ENCODE data around the gene MGAT4B. TPM values are rescaled to one million over a fixed set of nuclear protein-coding genes. Genes with fewer than 3 reads are reported as not detected.
A peak's percentile ranks its signal among the peaks of the same experiment; 100 is the strongest.

The MGAT4B gene
- polyA plus RNA-seq, 12 donors = 61.1 to 79.4 (median 67.0) TPM; not detected in 1

- no peak for DNase-seq
Observed at GRCh38 chr5:179829732-179830435, 23.2 kb upstream of the MGAT4B start.

- no peak for DNase-seq
Observed at GRCh38 chr5:179828756-179829421, 22.2 kb upstream of the MGAT4B start.

GRCh38 chr5:179827680-179828079 is 21.0 kb upstream of the MGAT4B start:
- DNase-seq = no peak

DNA sequence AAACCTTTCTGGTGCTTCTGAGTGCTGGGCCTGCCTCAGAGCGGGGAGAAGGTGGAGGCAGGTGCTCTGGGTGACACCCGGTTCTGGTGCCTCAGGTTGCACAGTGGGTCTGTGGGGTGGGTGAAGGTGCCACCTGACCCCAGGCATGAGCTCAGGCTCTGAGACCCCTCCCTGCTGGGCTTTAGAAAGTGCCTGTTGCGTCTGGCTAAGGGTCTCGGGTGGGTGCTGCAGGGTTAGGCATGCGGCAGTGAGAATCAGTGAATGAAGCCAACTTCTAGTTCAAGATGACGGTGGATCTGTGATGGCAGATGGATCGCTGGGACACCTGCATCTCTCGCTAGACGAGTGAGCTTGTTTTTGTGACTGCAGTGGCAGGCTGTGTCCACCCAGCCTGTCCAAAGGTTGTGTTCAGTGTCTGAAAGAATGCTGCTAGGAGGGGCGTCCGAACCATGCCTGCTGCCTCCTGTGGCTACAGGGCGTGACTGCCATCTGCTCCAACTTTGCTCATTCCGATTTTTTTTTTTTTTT is 19.1 kb upstream of the MGAT4B start:
- no peak for DNase-seq

DNA sequence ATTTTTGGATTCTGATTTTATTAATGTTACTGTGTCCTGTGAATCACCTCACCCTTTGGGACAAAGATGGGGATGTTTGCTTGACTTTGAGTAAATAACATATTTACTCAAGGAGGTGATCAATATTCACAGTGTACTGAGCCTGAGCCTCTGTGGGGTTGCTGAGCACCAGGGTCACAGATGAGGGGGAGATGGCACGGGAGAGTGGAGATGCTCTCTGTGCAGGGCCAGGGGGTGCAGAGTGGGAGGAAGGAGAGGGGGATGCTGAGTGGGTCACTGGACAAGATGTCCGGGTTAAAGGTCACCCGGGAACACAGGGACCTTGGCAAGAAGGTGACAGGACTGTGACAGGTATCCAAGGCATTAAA is 18.1 kb upstream of the MGAT4B start:
- no peak for DNase-seq

DNA sequence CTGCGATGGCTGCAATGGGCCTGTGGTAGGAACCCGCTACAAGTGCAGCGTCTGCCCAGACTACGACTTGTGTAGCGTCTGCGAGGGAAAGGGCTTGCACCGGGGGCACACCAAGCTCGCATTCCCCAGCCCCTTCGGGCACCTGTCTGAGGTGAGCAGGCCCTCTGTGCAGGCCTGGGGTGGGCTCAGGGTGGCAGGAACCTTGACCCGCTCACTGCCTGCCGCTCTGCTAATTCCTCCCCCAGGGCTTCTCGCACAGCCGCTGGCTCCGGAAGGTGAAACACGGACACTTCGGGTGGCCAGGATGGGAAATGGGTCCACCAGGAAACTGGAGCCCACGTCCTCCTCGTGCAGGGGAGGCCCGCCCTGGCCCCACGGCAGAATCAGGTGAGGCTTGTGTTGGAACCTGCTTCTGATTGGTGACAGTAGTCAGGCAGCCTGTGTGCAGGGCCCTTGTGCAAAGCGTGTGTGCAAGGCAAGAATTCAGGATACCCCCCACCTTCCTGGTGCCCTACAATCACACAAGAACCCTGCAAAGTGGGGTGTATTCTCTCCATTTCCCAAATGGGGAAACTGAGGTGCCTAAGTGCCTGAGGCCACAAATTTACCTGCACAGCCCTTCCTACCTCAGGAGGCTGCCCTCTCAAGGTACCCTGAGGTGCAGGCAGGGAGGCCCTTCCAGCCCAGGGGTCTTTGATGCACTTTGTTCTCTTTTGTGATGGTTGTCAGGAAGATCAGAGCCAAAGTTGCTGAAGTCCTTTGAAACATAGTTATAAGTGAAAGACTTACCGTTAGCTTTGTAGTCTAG is 17.5 kb upstream of the MGAT4B start:
- no peak for DNase-seq

GRCh38 chr5:179822444-179822990 is 15.9 kb upstream of the MGAT4B start:
- no peak for DNase-seq

DNA sequence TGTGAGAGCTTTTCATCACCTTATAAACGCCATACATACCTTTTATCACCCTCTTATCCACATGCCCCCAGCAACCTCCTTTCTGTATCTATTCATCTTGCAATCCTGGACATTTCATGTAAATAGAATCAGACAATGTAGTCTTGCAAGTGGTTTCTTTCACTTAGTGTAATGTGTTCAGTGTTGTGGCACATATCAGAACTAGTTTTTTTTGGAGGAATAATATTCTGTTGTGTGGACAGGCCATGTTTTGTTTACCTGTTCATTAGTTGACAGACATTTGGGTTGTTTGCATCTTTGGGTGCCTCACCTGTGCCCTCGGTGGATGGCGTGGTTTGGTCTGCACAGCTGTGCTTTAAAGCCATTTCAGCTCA is 15.4 kb upstream of the MGAT4B start:
- no peak for DNase-seq

DNA sequence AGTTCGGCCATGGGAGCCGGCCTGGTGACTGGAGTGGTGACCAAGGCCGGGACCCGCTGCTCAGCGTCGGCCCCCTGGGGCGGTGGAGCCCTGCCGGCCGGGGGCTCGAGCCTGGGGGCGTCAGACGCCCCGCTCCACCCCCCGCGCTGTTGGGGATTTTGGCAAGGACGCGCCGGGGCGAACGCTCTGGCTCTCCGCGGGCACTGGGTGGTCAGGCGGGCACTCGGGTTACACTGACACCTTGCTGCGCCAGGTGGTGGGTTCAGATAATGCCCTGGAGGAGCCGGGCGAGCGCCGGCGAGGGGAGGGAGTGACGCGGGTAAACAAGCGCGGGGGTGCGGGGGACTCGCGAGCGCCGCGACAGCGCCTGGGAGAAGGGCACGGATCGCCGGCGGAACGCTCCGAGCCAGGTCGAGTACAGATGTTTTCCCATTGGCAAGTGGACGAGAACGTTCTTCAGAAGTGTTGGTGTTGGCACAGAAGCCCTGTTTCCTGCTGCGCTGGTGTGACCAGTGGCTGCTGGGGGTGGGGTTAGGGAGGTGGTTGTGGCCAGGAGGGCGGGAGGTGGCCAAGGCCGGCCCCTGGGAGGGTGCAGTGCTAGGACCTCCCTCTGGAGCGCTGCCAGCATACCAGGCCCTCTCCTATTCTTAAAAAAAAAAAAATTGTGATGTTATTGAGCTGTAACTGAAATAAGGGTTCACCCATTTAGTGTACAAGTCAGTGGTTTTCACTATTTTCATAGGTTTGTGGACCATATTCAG is 14.8 kb upstream of the MGAT4B start:
- peak; percentile 93 for DNase-seq

DNA sequence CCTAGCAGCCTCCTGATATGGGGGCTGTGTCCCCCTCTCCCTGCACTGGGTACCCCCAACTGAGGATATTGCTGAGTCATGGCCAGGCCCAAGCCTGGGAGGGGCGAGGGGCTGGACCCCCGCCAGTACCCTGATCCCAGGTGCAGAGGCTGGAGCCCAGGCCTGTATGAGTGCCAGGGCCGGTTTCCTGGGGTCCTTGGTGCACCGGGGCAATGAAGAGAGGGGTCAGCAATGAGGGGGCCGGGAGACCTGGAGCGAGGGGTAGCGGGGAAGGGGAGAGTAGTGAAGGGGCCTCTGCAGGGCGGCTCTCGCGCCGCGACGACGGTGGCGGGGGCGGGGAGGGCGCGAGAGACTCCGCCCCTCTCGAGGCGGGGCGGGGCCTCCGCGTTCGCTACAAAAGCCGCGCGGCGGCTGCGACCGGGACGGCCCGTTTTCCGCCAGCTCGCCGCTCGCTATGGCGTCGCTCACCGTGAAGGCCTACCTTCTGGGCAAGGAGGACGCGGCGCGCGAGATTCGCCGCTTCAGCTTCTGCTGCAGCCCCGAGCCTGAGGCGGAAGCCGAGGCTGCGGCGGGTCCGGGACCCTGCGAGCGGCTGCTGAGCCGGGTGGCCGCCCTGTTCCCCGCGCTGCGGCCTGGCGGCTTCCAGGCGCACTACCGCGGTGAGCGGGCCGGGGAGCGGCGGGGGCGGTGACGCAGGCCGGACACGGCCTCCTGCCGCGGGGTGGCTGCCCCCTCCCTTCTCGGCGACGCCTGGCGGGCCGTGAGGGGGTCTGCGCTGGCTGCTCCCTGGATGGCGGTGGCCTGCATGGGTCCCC is 14.0 kb upstream of the MGAT4B start, which contains the start of gene SQSTM1:
TSS of gene SQSTM1 (plus strand) at position 423 of the 815 bp plus-strand sequence. CDS start at position 455, 32 bp downstream.
- peak; percentile 89 for DNase-seq

DNA sequence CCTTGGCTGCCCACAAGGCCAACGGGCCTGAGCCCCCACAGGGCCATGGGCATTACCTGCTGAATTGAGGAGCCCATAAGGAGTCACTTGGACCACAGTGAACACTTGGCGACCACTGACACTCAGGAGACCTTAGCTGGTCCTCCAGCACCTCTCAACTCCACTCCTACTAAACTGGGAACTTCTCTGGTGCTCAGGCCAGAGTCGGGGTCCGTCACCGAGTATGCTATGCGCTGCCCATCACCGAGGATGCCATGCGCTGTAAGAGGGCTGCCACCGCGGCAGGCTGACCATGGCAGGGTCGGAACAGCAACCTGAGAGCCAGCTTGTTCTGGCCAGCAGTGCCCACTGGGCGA is 13.4 kb upstream of the MGAT4B start:
- DNase-seq = no peak

GRCh38 chr5:179819296-179820126 is 12.8 kb upstream of the MGAT4B start:
- peak; percentile 48 for DNase-seq

- DNase-seq = peak; percentile 87
Observed at GRCh38 chr5:179818746-179819295, 12.2 kb upstream of the MGAT4B start.

DNA sequence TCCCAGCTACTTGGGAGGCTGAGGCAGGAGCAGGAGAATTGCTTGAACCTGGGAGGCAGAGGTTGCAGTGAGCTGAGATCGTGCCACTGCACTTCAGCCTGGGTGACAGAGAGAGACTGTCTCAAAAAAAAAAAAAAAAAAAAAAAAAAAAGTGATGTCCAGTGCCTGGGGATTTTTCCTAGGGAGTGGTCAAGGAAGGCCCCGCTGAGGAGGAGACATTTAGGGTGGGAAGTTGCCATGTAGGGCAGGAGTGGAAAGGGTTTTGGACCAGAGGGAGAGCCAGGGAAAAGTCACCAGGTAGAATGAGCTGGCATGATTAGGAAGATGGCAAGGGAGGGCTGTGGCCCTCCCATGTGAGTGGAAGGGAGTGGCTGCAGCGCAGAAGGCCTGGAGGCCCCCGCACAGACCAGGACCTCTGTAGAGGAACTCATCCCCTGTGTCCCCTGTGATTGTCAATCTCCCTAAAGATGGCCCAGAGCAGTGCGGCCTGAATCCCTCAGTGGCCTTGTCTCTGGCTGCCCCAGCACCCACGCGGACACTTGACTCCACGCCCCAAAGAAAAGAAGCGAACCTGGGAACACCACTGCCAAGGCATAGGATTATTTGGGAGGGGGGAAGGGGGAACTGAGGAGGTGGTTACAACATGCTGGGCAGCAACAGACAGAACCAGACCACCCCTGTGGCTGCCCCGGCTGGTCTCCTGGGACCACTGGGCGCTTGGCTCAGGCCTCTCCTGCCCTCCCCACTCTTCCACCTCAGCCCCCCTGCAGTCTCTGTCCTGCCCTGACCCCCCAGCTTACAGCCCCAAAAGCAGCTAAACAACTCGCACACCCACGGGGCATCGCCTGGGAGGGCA is 11.5 kb upstream of the MGAT4B start:
- DNase-seq = no peak

- DNase-seq = no peak
Observed at GRCh38 chr5:179817470-179817840, 10.8 kb upstream of the MGAT4B start.

GRCh38 chr5:179816796-179817469 is 10.3 kb upstream of the MGAT4B start:
- no peak for DNase-seq

GRCh38 chr5:179816401-179816795 is 9.7 kb upstream of the MGAT4B start:
- DNase-seq = no peak
